HFF-Myc (cell line): Measurements from ENCODE around the gene ADAMTS1.

ENCODE experiments used
- DNase-seq: peaks from one replicate; pipeline ENCODE4 v3.0.0-alpha.2; 2011; ENCODE audit warnings: low read depth; ENCODE audit errors: extremely low read depth
- H3K4me3 ChIP-seq: replicated peaks from 2 replicates; pipeline ENCODE4 v1.5.1; 2011; ENCODE audit warnings: low read depth, mild to moderate bottlenecking, control low read depth, low read length
- CTCF ChIP-seq: IDR thresholded peaks from 2 replicates; pipeline ENCODE4 v1.5.1; 2012; ENCODE audit warnings: mild to moderate bottlenecking, low read depth, low read length, control low read depth; ENCODE audit errors: missing control alignments

ADAMTS1 gene

GRCh38 chr21:26833460-26833939, 11.7 kb downstream of the ADAMTS1 start:
- DNase-seq: no peak
- no peak overlapping the region for H3K4me3 ChIP-seq
- no peak for TF ChIP-seq CTCF

- no peak for DNase-seq
- no peak overlapping the region for H3K4me3 ChIP-seq
- TF ChIP-seq CTCF: no peak
Measured at GRCh38 chr21:26833011-26833410, 12.2 kb downstream of the ADAMTS1 start.

- no peak for TF ChIP-seq CTCF
- no peak for DNase-seq
Measured at GRCh38 chr21:26832546-26832945, 12.7 kb downstream of the ADAMTS1 start.

GRCh38 chr21:26826801-26827200, 18.4 kb downstream of the ADAMTS1 start:
- DNase-seq: no peak
- H3K4me3 ChIP-seq: no peak overlapping the region
- no peak for TF ChIP-seq CTCF

More at GRCh38 chr21:26832546-26832945, 12.7 kb downstream of the ADAMTS1 start:
- no peak overlapping the region for H3K4me3 ChIP-seq

GRCh38 chr21:26820509-26820908, 24.7 kb downstream of the ADAMTS1 start:
- no peak for TF ChIP-seq CTCF
- no peak for DNase-seq
- no peak overlapping the region for H3K4me3 ChIP-seq

- no peak for DNase-seq
- TF ChIP-seq CTCF: no peak
- no peak overlapping the region for H3K4me3 ChIP-seq
Measured at GRCh38 chr21:26819740-26820324, 25.4 kb downstream of the ADAMTS1 start.

GRCh38 chr21:26818906-26819305, 26.3 kb downstream of the ADAMTS1 start:
- no peak overlapping the region for H3K4me3 ChIP-seq
- no peak for TF ChIP-seq CTCF
- no peak for DNase-seq
